Retina (tissue), 1 donor: ENCODE results near the gene RAC2.

Experiments used
- DNase-seq: peaks from one replicate; pipeline ENCODE4 v3.0.0-alpha.2; 2016

The RAC2 gene

DNA sequence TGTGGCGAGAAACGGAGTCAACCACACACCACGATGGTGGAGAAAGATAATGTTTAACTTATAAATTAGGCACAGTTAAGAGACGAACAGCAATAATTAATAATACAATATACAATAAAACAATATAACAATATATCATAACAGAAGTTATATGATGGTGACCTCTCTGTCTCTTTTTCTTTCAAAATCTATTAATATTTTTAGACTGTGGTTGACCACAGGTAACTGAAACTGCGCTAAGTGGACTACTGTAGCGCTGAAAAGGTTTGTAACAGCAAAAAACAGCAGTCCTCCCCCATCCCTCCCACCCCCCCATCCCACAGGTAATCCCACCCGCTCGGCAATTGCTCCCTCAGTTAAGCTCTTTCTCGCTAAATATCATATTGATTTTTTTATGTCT is 28.2 kb downstream of the RAC2 start:
- no peak for DNase-seq

DNA sequence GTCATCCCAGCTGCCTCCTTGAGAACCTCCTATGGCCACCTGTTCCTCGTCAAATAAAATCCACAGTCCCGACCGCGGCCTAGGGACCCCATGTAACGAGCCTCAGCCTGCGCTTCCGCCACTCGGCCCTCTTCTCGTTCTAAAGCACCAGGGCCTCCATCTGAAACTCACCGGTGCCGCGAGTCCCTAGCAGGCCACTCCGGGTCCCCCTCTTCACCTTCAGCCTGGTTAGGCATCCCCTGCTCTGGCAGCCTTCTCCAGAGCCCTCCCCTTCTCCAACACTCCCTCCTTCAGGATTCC is 29.4 kb downstream of the RAC2 start:
- DNase-seq = no peak

DNA sequence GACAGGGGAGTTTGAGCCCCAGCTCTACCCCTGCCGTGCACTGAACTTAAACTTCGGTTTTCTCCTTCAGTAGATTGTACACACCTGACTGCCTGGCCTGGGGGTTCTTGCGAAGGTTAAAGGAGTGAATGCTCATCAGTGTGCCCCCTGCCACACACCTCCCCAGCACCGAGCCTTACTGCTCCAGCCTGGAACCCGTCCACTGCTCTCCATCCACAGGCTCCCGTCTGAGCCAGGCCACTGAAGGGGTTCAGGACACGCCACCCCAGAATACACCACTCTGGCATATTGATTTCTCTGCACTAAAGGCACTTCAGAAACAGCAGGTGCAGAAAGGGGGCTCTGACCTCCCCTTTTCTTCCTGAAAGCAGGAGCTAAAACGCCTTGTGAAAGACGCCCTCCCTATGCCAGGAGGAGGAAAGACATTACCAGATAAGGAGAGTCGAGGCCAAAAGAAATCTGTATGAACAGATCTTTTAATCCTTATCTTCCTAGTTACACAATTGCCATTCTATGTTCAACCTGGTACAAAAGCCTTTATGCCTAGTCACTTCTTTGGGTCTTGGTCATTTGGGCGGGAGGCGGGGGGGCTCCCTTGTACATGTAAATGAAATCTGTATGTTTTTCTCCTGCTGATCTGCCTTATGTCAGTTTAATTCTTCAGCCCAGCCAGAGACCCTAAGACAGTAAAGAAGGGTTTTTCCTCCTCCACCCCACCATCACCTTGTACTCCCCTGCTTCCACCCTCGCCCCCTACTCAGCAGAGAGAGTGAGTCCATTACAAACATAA is 29.9 kb downstream of the RAC2 start:
- no peak for DNase-seq

DNA sequence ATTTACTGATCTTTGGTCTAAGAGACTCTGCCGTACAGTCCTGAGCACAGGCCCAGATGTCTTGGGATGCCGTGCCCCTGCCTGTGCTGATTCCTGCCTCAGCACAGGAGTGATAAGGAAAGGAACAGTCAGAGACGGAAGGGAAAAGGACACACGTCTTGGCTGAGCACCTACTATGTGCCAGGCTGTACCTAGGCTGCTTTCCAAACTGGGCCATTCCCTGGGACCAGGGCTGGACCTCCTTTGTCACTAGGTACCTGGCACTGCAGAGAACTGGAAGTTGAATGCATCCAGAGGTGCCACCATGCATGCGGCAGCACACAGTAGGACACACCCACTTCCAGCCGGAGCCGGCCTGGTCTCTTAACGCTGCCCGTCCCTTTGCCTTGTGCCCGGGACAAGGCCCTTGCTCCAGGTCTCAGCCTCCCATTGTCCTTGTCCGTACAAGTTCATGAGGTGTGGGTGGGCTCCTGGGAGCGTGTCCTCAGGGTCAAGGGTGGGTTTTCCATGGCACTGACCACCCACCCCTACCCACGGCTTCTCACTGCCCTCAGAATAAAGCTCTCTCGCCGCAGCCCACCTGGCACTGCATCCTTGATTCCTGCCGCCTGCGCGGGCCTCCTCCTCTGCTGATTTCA is 30.7 kb downstream of the RAC2 start:
- DNase-seq = no peak

DNA sequence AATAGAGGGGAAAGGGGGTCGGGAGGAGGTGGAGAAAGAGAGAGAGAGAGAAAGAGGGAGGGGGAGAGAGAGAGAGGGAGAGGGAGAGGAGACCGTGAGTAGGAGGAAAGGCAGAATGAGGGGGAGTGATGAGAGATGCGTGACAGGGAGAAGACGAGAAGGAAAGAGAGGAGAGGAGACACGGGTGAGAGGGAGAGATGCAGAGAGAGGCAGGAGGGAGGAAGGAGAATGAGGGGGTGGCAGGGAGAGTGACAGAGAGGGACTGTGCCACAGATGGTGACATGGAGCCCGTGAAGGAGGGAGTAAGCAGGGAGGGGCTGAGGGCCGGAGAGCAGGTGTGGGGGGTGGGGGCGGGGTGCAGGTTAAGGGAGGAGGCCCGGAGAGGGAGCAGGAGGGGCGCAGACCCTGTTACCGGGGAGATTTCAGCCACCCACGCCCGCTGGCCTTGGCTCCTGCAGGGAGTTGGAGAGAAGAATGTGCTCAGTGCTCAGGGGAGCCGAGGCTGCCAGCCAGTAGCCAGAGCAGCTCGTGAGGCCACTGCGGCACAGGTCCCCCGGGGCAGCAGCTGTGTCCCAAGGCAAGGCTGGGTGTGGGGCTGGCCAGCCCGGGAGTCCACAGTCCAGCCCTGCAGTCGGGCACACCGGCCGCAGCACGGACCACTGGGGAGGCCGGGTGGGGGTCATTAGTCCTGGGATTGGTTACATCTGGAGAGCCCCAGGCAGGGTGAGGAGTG is 31.7 kb downstream of the RAC2 start, which contains the start of gene SSTR3:
Gene SSTR3, minus strand, starts transcription at position 304 of the 733 bp plus-strand sequence. CDS start 4,674 bp downstream, outside the sequence.
- DNase-seq = peak; percentile 57

DNA sequence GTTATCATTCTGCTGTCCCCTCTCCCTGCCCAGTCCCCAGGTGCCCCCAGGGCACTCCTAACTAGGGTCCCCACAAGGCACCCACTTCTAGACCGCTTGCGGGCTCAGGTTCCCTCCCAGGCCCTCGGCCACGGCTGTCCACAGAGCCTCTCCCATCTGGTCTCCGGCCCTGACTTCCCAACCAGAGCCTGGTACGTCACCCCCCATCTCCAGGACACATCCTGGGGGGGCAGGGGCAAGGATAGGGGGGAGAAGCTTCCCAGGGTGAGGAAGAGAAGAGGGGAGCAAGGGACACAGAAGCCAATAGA is 32.2 kb downstream of the RAC2 start:
- no peak for DNase-seq

DNA sequence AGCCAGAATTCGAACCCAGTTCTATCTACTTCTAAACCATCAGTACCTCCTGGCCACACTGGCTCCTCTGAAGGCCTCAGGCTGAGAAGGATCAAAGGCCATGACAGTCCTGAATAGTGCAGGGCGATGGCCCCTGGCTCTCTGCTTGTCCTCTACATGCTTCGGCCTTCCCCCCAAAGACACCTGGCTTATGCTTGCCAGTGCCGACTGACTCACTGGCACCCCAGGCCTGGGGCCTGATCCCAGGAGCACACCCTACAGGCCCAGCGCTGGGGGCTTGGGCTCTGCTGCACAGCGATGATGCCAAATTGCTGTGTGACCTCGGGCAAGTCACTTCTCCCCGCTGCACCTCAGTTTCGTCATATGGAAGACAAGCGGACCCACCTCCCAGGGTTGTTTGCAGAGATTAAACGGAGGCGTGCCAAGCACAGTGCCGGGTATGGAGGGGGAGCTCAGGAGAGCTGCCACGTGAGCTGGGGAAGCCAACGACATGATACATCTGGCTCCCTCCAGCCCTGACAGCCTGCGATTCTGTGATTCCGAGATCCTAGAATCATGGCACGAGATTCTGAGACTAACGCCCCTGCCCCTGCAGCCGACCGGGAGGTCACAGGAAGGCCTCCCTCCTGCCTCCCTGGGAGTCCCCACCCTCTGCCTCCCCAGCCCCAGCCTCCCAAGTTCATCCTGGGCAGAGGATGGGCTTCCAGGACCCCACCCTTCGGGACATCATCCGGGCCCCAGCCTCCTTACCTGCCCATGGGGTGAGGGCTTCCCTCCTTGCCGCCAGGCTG is 32.8 kb downstream of the RAC2 start:
- DNase-seq = no peak

DNA sequence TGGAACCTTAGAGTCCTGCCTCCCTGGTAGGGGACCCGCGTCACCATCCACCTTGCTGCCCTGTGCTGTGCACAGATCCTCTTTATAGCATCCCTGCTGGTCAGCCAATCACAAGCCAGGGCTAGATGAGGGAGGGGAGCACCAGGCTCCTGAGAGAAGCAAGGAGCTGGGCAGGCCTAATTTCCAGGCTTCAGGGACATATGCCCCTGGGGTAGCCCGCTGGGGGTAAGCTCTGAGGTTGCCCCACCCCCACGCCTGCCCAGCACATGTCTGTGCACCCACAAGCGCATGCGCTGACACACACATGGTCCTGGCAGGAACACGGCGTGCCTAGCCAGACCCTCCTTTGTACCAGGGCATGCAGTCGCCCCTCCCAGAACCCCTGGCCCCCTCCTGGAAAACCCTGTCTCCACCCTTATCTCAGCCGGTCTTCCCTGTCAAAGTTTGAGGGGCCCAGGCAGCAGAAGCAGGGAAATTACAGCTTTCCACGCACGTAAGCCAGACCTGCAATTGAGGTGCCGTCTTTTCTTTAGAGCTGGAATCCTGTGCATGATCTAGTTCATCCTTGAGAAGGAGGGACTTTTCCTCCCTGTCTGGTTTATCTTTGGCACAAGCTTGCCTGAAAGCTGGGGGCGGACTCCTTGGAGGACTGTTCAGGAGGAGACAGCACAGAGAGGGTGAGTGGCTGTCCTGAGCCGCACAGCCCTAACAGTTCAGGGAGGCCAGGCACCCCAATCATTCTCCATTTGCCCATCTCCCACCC is 33.8 kb downstream of the RAC2 start:
- DNase-seq = no peak

DNA sequence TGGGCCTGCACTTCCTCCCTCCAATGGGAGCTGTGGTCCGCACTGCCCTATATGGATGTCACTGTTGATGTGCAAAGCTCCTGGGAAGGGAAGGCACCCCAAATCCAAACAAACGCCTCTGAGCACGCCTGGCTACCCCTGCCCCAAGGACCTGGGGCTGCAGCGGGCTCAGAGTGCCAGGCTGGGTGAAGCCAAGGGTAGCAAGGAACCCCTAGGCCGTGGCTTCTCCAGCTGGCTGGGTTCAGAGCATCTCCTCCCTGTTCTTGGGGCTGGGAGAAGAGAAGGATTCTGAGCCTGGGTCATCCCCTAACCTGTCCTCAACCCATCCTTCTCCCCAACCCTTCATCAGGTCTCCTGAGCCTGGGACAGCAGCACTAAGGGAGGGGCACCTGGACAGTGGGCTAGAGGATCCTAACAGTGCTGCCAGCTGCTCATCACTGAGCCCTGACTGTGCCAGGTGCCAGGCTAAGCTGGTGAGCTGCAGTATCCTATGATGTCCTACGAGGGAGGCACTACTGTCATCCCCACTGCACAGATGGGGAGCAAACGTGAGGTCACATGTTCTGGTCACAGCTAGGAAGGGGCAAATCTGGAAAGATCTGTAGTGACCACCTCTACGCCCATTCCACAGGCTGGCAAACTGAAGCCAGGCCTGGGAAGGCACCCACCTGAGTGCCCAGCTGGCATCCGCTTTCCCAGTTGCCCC is 34.8 kb downstream of the RAC2 start:
- DNase-seq = no peak

DNA sequence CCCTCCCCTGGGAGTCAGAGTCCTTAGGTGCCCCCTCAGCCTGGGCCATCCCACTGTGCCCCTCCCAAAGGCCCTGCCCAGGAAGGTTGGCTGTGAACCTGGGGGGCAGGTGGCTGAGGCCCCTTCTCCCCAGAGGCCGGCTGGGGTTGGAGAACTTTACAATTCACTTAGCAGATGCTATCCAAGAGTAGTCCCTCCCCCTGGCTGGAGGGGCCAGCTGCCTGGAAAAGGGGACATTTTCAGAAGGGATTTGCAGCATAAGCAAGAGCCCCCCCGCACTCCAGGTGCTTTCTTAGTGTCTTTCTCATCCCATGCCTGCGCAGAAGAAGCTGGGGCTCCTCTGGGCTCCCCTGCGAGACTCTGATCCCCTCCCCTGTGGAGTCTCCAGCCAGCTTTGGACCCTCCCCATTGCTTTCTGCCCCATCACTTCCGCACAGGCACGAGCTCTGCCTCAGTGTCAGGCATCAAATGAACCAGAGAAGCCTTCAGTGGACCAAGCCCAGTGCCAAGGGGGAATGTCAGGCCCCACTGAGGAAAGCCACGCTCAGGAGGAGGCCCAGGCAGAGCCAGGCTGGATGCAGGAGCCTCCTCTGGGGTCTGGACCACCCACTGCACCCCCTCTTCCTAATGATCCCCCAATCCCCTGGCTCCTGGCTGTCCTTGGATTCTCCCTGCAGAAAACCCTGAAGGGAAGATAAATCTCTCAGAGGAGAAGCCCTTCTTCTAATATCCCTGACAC is 35.5 kb downstream of the RAC2 start:
- DNase-seq = no peak

DNA sequence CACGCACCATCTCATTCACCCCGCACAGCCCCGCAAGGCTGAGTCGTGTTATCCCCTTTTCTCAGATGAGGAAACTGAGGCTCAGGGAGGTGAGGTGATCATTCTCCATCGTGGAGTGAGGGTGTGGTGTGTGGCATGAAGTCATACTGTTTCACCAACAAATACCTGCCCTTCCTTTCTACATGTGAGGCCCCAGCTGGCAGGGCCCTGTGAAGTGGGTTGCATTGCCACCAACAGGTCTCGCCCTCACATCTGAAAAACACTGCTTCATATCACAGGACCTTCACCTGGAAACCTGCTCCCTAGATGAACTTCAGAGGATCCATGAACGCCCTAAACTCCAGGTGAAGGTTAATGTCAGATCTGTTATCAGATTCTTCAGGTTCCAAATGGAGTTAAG is 36.1 kb downstream of the RAC2 start:
- no peak for DNase-seq

DNA sequence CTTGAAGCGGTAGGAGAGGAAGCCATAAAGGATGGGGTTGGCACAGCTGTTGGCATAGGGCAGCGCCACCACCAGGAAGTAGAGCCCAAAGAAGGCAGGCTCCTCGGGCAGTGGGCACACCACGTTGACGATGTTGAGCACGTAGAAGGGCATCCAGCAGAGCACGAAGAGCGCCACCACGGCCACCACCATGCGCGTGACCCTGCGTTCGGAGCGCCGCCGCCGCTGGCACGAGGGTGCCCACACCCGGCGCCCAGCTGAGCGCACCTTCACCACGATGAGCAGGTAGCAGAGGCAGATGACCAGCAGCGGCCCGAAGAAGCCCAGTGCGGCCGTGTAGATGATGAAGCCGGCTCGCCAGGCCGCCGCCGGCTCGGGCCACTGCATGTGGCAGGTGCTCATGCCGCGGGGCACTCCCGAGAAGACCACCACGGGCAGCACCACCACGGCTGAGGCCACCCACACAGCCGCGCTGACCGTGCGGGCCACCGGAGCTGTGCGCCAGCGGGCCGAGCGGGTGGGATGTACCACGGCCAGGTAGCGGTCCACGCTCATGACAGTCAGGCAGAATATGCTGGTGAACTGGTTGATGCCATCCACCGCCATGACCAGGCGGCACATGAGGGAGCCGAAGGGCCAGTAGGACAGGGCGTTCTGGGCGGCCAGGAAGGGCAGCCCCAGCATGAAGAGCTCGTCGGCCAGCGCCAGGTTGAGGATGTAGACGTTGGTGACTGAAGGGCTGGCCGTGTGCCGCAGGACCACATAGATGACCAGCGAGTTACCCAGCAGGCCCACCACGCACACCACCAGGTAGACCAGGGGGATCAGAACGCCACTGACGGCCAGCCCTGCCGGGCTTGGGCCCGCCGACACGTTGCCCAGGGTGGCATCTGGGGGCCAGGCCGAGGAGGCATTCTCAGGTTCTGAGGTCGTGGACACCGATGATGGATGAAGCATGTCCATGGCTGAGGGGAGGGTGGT is 36.9 kb downstream of the RAC2 start:
- no peak for DNase-seq

DNA sequence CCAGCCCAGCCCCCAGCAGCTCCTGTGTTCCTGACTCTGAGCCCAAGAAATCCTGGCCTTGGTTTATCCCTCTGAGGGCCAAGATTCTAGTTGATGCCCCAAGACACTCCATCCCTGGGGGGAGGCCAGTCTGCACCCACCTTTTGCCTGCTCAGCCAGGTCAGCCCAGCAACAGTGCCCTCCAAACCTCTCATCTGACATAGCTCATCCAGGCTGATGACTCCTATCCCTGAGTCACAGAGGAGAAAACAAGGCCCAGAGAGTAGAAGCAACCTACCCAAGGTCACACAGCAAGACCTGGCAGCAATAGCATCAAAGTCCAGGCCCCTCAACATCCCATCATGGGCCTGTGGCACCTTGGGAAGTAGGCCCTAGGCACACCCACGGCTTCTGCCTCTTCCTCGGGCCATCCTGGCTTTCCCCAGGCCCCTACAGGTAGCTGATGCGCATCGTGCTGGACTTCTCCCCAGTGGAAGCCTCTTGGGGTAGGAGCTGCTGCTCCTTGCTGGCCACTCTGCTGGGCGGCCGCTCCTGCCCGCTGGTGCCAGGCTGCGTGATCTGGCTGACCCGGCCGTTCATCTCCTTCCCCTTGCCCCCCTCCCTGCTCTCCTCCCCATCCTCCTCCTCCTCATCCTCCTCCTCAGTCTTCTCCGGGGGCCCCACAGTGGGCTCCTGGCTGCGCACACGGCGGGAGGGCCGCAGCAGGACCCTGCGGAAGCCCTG is 37.8 kb downstream of the RAC2 start:
- DNase-seq = no peak

DNA sequence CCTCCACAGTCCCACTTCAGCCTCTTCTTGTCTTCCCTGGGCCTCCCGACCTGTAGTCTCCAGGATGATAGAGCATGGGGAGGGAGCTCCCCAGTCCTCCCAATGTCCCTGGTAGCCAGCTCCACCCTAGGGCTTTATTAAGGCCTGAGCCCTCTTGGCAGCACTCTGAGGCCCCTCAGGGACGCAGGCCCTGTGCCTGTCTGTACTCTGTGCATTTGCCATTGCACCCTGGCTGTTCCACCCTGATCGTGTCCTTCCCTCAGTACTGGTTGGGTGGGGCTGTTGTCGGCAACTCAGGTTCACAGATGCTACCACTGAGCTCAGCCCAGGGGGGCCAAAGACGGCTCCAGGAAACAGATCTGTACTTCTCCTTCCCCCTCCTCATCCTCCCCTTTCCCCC is 39.0 kb downstream of the RAC2 start:
- no peak for DNase-seq

DNA sequence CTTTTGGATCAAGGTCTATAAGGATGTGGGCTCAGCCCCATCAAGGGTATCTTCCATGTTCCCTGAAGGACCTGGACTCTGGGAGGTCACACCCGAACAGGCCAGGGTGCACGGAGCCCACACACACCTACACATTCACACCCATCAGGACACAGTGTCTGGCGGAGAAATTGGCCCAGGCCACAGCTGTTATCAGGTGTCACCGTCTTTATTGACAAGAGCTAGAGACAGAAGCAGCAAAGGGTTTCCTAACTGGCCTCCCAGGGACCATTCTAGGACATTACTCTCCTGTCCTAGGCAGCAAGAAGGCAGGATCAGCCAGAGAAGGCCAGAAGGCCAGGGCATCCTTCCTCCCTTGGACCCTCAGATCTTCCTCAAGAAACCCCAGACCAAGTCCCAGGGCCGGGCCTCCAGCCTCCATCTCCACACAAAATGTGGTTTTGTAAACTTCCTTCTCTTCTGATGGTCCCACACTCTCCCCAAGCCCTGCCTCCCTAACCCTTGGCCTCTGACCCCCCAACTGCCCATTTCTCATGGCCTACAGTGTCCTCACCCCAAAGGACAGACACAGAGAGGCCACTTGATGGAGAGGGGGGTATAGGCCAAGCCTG is 39.9 kb downstream of the RAC2 start:
- no peak for DNase-seq

DNA sequence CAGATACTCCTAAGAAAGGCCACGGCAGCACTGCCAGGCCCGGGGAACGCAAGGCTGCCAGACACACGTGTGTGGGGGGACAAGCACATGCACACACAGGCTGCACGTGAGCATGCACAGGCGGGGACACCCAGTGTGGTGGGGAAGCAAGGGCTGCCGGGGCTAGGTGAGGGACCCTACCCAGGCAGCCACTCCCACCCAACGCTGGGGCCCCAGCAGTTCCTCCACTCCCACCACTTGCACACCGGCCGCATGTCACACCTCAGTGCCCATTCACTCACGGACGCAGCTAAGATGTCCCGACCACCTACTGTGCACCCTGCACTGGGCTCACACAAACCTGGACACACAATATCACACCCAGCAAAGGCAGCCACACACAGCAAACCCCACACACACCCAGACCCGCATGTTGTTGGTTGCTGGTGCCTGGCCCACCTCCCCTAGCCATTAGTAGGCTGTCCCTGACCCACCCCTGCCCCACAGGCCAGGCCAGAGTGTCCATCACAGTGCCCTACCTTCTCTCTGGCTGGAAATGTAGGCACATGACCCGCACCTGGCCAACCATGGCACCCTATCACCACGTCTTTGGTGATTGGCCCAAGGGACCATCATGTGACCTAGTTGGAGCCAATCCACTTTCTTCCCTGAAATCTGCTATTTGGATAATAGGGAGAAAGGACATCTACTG is 40.6 kb downstream of the RAC2 start:
- DNase-seq = no peak

DNA sequence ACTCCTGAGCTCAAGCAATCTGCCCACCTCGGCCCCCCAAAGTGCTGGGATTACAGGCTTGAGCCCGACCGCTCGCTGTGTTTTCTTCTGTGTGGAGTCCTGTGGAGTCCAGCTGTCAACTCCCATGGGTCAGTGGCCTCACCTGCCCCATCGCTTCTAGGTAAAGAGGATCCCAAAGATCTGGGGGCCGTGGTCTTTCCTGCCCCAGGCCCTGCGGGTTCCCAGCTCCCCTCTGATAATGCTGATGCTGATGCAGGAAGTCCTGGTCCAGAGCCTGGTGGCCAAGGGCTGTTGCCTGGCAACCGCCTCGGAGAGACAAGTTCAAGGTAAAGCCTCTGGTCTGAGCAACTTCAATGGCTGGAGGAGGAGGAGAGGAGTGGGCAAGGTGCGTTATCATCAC is 41.4 kb downstream of the RAC2 start:
- DNase-seq = no peak

DNA sequence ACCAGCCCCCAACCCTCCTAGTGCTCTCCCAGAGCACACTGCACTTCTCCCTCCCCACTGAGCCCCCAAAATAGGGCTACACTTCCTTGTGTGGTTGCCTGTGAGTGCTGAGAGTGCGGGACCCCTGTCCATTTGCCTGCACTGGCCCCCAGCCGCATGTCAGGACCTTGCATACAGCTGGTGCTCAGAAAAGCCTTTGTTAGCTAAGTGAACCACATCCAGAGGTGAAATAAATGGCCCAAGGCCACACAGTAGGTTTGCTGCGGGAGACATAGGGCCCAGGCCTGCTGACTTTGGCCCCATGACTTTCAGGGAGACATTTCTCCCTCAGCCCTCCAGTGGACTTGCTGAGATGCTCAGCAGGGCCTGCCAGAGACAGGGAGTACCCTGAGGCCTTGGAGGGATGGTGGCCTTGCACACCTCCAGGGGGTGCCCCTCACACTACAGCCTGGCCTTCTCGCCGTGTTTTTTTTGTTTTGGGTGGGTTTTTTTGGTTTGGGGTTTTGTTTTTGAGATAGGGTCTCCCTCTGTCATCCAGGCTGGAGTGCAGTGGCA is 42.0 kb downstream of the RAC2 start:
- DNase-seq = no peak
